Sigmoid colon (tissue), 4 donors: Measurements from ENCODE around the gene WDR1.

Experiments used
- CTCF ChIP-seq, 4 experiments: fragments of 450-650 bp in 3 of 4; fragments of 200-600 bp in 1 of 4; IDR thresholded peaks; one replicate each; pipeline ENCODE4 v1.5.1; 2016 to 2019; ENCODE audit warnings: antibody characterized with exemption in 4 of 4, mild to moderate bottlenecking in 3 of 4, moderate library complexity in 2 of 4
- EP300 ChIP-seq, 4 donors: sonication (generic); formaldehyde crosslinking; IDR thresholded peaks; one replicate each; pipeline ENCODE4 v1.6.1; 2017; ENCODE audit warnings: antibody characterized with exemption in 4 of 4
- POLR2A ChIP-seq, 2 donors: fragments of 450-650 bp; IDR thresholded peaks; one replicate each; pipeline ENCODE4 v1.6.1; 2016; ENCODE audit warnings: antibody characterized with exemption in 2 of 2, mild to moderate bottlenecking in 2 of 2, moderate library complexity in 2 of 2

- TF ChIP-seq POLR2A (IDR thresholded peaks at IDR 0.05) (no peak), CTCF (IDR thresholded peaks at IDR 0.05) (no peak), EP300 (IDR thresholded peaks at IDR 0.05) (no peak)
Observed at GRCh38 chr4:10154241-10154640, 37.6 kb upstream of the WDR1 start.
